Measurements from ENCODE around the gene RAB11A. TPM values are rescaled to one million over a fixed set of nuclear protein-coding genes. Genes with fewer than 3 reads are reported as not detected.

Gene RAB11A
- total and polyA plus RNA-seq, 2 of the 13 experiments (the other 11 are each of a cell fraction or from before 2014, with no cell fraction given) = 161 to 162 TPM

DNA sequence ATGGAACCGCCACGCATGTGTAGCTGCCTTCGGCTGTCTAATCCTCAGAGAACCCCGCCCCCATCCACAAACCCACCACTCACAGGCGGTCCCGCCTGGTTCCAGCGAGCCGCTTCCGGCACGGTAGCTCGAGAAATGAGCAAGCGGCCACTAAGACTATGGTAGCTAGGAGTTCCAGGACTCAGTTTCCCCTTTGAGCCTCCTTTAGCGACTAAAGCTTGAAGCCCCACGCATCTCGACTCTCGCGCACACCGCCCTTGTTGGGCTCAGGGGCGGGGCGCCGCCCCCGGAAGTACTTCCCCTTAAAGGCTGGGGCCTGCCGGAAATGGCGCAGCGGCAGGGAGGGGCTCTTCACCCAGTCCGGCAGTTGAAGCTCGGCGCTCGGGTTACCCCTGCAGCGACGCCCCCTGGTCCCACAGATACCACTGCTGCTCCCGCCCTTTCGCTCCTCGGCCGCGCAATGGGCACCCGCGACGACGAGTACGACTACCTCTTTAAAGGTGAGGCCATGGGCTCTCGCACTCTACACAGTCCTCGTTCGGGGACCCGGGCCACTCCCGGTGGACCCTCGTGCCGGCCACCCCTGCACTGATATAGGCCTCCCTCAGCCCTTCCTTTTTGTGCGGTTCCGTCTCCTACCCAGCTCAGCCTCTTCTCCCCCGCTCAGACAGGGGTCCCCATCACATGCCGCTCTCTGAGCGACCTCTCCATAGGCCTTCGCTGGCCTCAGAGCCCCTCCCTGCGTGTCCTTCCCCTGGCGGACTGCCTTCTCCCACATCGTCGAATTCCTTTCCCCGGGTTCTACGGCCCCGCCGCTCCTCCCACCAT is at the start of gene RAB11A (continued):
- TF ChIP-seq ZNF598 (CRISPR knock-in tag; IDR thresholded peaks at IDR 0.05; ENCODE audit: borderline replicate concordance) (no peak; the same call in 1 of the 2 replicates), RORA (CRISPR knock-in tag; IDR thresholded peaks at IDR 0.05) (no peak), SP140L (CRISPR knock-in tag; IDR thresholded peaks at IDR 0.05; ENCODE audit: borderline replicate concordance) (no peak), SP5 (CRISPR knock-in tag; IDR thresholded peaks at IDR 0.05; ENCODE audit: borderline replicate concordance, low read depth) (peak; percentile 89), BCL6 (CRISPR knock-in tag; IDR thresholded peaks at IDR 0.05) (peak; percentile 13; the same call in 1 of the 2 replicates), ZNF616 (CRISPR knock-in tag; IDR thresholded peaks at IDR 0.05; ENCODE audit: low read depth) (peak; percentile 57; the same call in 1 of the 2 replicates), TBX2 (CRISPR knock-in tag; IDR thresholded peaks at IDR 0.05; ENCODE audit: borderline replicate concordance) (peak; percentile 84), ZNF674 (CRISPR knock-in tag; IDR thresholded peaks at IDR 0.05; ENCODE audit: low read depth) (no peak), NFYB (CRISPR knock-in tag; IDR thresholded peaks at IDR 0.05) (peak; percentile 43; the same call in 1 of the 2 replicates), ZNF232 (CRISPR knock-in tag; IDR thresholded peaks at IDR 0.05; ENCODE audit: borderline replicate concordance) (peak; percentile 72), KDM4B (CRISPR knock-in tag; IDR thresholded peaks at IDR 0.05) (no peak), ZNF780A (CRISPR knock-in tag; IDR thresholded peaks at IDR 0.05) (peak; percentile 61), CHCHD3 (CRISPR knock-in tag; IDR thresholded peaks at IDR 0.05) (peak; percentile 86; the same call in 1 of the 2 replicates), RXRB (CRISPR knock-in tag; IDR thresholded peaks at IDR 0.05; ENCODE audit: borderline replicate concordance) (peak; percentile 67), ZBTB7A (CRISPR knock-in tag; IDR thresholded peaks at IDR 0.05) (0 out of 2 replicates have a peak, but pooled peaks have one; percentile 29), ZFP1 (CRISPR knock-in tag; IDR thresholded peaks at IDR 0.05) (peak; percentile 76), ZMYM4 (CRISPR knock-in tag; IDR thresholded peaks at IDR 0.05) (peak; percentile 83), FLYWCH1 (CRISPR knock-in tag; IDR thresholded peaks at IDR 0.05) (no peak), MXD3 (CRISPR knock-in tag; IDR thresholded peaks at IDR 0.05) (peak; percentile 89), ZNF710 (CRISPR knock-in tag; IDR thresholded peaks at IDR 0.05; ENCODE audit: borderline replicate concordance) (0 out of 2 replicates have a peak, but pooled peaks have one; percentile 62)
- TF ChIP-seq, protein P1, sequence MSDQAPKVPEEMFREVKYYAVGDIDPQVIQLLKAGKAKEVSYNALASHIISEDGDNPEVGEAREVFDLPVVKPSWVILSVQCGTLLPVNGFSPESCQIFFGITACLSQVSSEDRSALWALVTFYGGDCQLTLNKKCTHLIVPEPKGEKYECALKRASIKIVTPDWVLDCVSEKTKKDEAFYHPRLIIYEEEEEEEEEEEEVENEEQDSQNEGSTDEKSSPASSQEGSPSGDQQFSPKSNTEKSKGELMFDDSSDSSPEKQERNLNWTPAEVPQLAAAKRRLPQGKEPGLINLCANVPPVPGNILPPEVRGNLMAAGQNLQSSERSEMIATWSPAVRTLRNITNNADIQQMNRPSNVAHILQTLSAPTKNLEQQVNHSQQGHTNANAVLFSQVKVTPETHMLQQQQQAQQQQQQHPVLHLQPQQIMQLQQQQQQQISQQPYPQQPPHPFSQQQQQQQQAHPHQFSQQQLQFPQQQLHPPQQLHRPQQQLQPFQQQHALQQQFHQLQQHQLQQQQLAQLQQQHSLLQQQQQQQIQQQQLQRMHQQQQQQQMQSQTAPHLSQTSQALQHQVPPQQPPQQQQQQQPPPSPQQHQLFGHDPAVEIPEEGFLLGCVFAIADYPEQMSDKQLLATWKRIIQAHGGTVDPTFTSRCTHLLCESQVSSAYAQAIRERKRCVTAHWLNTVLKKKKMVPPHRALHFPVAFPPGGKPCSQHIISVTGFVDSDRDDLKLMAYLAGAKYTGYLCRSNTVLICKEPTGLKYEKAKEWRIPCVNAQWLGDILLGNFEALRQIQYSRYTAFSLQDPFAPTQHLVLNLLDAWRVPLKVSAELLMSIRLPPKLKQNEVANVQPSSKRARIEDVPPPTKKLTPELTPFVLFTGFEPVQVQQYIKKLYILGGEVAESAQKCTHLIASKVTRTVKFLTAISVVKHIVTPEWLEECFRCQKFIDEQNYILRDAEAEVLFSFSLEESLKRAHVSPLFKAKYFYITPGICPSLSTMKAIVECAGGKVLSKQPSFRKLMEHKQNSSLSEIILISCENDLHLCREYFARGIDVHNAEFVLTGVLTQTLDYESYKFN (CRISPR knock-in tag; conservative IDR thresholded peaks at IDR 0.05) = peak; percentile 25

Data from HepG2 (cell line).